ENCODE data around the gene HOXB6. TPM values are rescaled to one million over a fixed set of nuclear protein-coding genes. Genes with fewer than 3 reads are reported as not detected.
A peak's percentile ranks its signal among the peaks of the same experiment; 100 is the strongest.

HOXB6 gene
- total and polyA plus RNA-seq, 4 donors = 0.17 to 1.1 (median 0.46) TPM

DNA sequence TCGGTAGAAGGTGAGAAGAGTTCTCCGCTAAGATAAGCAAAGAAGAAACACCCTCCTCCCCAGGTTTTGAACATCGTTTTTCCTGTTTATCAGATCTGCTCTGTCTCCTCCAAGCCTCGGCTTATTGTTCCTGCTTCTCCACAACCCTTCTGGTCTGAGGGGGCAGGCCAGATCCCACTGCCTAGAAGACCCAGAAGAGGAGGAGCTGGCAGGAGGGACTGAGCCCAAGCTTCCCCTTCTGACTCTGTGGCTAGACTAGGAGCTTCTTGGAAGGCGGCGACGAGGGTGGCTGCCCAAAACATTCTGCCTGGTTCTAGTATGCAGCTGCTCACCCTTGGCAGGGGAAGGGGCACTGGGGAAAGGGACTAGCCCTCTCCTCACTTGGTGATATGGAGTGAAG, 6.0 kb downstream of the HOXB6 start:
- Histone ChIP-seq H3K9me3 (ENCODE audit: control insufficient read depth in 4 of 4, low read length in 3 of 4) (no peaks in the 10 kb centered on the region), H3K27ac (ENCODE audit: low read depth in 1 of 2, low read length in 2 of 2) (no peak overlapping the region), H3K36me3 (ENCODE audit: control insufficient read depth in 4 of 4, insufficient read depth in 3 of 4, low read depth in 1 of 4, low read length in 3 of 4) (no peaks in the 10 kb centered on the region), H3K27me3 (ENCODE audit: control insufficient read depth in 4 of 4, insufficient read depth in 4 of 4, low read length in 3 of 4) (peaks cover 4 to 38% (median 12%) of the 10 kb centered on the region in 4 donors), H3K4me1 (ENCODE audit: control insufficient read depth in 4 of 4, insufficient read depth in 4 of 4, low read length in 3 of 4) (peaks cover 0 to 25% (median 4%) of the 10 kb centered on the region in 4 donors), H3K4me3 (ENCODE audit: low read depth in 1 of 3, low read length in 3 of 3) (no peak overlapping the region), H3K9ac (ENCODE audit: low read depth in 1 of 2, low read length in 2 of 2) (no peak overlapping the region)
- TF ChIP-seq ATF3 (IDR thresholded peaks at IDR 0.05) = no peak
- WGBS = 27% methylated on average over 7 of the region's 7 CpGs
- no peak for DNase-seq (ENCODE audit: low spot score)

GRCh38 chr17:48597778-48598631, 6.8 kb downstream of the HOXB6 start:
- H3K27me3 ChIP-seq (ENCODE audit: control insufficient read depth in 4 of 4, insufficient read depth in 4 of 4, low read length in 3 of 4) = peaks cover 4 to 32% (median 10%) of the 10 kb centered on the region in 4 donors
- H3K9me3 ChIP-seq (ENCODE audit: control insufficient read depth in 4 of 4, low read length in 3 of 4) = no peaks in the 10 kb centered on the region
- DNase-seq (ENCODE audit: low spot score) = no peak
- peaks cover 0 to 30% (median 4%) of the 10 kb centered on the region in 4 donors for H3K4me1 ChIP-seq (ENCODE audit: control insufficient read depth in 4 of 4, insufficient read depth in 4 of 4, low read length in 3 of 4)
- peak overlapping the region in 2 of 3 donors; percentile 2 to 35 for H3K4me3 ChIP-seq (ENCODE audit: low read depth in 1 of 3, low read length in 3 of 3)
- TF ChIP-seq MAX (IDR thresholded peaks at IDR 0.05) (no peak), EGR1 (IDR thresholded peaks at IDR 0.05; ENCODE audit: low read depth in 2 of 2) (no peak), CTCF (IDR thresholded peaks at IDR 0.05; ENCODE audit: low read depth, low read length, missing input control) (no peak), TAF1 (conservative IDR thresholded peaks at IDR 0.05) (no peak), YY1 (IDR thresholded peaks at IDR 0.05) (no peak), ATF3 (IDR thresholded peaks at IDR 0.05) (no peak), JUND (IDR thresholded peaks at IDR 0.05) (no peak), RXRA (IDR thresholded peaks at IDR 0.05) (no peak), HNF4A (conservative IDR thresholded peaks at IDR 0.05) (no peak), NR2F2 (IDR thresholded peaks at IDR 0.05) (no peak), GABPA (IDR thresholded peaks at IDR 0.05 in 1 of 2, conservative IDR thresholded peaks at IDR 0.05 in 1 of 2) (no peak), FOXA2 (IDR thresholded peaks at IDR 0.05) (no peak), SP1 (IDR thresholded peaks at IDR 0.05) (no peak), HNF4G (IDR thresholded peaks at IDR 0.05) (no peak)
- TF ChIP-seq, protein P1, sequence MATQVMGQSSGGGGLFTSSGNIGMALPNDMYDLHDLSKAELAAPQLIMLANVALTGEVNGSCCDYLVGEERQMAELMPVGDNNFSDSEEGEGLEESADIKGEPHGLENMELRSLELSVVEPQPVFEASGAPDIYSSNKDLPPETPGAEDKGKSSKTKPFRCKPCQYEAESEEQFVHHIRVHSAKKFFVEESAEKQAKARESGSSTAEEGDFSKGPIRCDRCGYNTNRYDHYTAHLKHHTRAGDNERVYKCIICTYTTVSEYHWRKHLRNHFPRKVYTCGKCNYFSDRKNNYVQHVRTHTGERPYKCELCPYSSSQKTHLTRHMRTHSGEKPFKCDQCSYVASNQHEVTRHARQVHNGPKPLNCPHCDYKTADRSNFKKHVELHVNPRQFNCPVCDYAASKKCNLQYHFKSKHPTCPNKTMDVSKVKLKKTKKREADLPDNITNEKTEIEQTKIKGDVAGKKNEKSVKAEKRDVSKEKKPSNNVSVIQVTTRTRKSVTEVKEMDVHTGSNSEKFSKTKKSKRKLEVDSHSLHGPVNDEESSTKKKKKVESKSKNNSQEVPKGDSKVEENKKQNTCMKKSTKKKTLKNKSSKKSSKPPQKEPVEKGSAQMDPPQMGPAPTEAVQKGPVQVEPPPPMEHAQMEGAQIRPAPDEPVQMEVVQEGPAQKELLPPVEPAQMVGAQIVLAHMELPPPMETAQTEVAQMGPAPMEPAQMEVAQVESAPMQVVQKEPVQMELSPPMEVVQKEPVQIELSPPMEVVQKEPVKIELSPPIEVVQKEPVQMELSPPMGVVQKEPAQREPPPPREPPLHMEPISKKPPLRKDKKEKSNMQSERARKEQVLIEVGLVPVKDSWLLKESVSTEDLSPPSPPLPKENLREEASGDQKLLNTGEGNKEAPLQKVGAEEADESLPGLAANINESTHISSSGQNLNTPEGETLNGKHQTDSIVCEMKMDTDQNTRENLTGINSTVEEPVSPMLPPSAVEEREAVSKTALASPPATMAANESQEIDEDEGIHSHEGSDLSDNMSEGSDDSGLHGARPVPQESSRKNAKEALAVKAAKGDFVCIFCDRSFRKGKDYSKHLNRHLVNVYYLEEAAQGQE (IDR thresholded peaks at IDR 0.05) = no peak
- TF ChIP-seq, protein P2, sequence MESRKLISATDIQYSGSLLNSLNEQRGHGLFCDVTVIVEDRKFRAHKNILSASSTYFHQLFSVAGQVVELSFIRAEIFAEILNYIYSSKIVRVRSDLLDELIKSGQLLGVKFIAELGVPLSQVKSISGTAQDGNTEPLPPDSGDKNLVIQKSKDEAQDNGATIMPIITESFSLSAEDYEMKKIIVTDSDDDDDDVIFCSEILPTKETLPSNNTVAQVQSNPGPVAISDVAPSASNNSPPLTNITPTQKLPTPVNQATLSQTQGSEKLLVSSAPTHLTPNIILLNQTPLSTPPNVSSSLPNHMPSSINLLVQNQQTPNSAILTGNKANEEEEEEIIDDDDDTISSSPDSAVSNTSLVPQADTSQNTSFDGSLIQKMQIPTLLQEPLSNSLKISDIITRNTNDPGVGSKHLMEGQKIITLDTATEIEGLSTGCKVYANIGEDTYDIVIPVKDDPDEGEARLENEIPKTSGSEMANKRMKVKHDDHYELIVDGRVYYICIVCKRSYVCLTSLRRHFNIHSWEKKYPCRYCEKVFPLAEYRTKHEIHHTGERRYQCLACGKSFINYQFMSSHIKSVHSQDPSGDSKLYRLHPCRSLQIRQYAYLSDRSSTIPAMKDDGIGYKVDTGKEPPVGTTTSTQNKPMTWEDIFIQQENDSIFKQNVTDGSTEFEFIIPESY (IDR thresholded peaks at IDR 0.05) = no peak
- WGBS = 2% methylated on average over 68 of the region's 68 CpGs
- peak overlapping the region; percentile 32 to 57 for H3K27ac ChIP-seq (ENCODE audit: low read depth in 1 of 2, low read length in 2 of 2)
- no peak overlapping the region for H3K9ac ChIP-seq (ENCODE audit: low read depth in 1 of 2, low read length in 2 of 2)
- H3K36me3 ChIP-seq (ENCODE audit: control insufficient read depth in 4 of 4, insufficient read depth in 3 of 4, low read depth in 1 of 4, low read length in 3 of 4) = no peaks in the 10 kb centered on the region
